NCI-H2107 treated with DMSO at 0.1 percent for 48 hours (cell line): ENCODE measurements around the gene CYP4A11.
"Not testable (repeated sequence)": the region's sequence is repeated elsewhere in the genome, so short reads cannot be mapped to it uniquely, and the experiment has no call there.

Source experiments
- DNase-seq: peaks from one replicate; lab custom pipeline; 2025; ENCODE audit not compliant: unreplicated experiment; lab: John Stamatoyannopoulos, UW

CYP4A11 gene, protein sequence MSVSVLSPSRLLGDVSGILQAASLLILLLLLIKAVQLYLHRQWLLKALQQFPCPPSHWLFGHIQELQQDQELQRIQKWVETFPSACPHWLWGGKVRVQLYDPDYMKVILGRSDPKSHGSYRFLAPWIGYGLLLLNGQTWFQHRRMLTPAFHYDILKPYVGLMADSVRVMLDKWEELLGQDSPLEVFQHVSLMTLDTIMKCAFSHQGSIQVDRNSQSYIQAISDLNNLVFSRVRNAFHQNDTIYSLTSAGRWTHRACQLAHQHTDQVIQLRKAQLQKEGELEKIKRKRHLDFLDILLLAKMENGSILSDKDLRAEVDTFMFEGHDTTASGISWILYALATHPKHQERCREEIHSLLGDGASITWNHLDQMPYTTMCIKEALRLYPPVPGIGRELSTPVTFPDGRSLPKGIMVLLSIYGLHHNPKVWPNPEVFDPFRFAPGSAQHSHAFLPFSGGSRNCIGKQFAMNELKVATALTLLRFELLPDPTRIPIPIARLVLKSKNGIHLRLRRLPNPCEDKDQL

DNA sequence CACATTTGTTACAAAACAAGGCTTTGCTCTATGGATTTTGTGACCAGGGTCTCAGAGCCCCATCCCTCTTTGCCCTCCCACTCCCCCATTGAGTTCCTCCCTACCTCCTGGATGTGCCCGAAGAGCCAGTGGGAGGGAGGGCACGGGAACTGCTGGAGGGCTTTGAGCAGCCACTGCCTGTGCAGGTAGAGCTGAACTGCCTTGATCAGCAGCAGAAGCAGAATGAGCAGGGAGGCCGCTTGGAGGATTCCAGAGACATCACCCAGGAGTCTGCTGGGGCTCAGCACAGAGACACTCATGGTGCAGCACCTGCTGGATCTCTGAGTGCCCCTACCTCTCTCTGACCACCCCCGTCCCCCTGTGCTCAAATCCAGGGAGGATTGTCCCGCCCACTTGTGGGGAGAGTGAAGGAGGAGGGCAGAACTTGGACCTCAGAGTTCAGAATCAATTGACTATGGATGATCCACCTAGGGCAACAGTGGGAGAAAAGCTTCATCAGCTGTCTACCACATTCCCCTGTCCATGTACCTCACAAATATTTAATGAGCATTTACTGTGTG is at the start of gene CYP4A11:
TSS of gene CYP4A11 (minus strand) at position 342 of the 560 bp plus-strand sequence. CDS start at position 299, 43 bp downstream.
- DNase-seq: no peak

- DNase-seq: not testable (repeated sequence)
These were observed 49.3 kb upstream of the CYP4A11 start for GRCh38 chr1:46990541-46990940.

- no peak for DNase-seq
These were observed 42.7 kb upstream of the CYP4A11 start for GRCh38 chr1:46983830-46984586.

DNA sequence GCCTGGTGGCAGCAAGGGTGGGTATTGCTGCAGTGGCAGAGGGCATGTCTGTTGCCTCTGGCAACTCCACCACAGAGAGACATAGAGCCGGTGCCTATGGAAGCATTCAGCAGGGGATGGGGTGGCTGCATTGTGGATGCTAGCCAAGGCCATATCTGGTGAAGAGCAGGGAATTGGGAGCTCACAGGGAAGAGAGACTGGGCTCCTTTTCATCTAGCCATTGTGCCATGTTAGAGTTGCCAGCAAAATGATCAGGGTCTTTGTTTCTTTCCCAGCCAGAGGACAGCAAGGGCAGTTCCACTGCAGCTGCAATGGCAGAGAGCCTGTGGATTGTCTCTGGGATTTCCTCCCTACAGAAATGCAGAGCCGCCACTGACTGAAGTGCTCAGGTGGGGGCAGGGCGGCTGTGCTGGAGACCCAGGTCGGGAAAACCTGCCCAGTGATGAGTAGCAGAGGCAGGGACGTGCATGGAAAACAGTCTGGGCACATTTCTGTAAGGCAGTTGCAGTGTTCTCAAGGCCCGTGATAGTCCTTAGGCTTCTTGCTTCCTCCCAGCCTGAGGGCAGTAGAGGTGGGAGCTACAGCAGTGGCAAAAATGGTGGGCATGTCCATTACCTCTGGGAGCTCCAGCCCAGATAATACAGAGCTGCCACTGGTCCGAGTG is 42.0 kb upstream of the CYP4A11 start:
- DNase-seq: no peak

DNA sequence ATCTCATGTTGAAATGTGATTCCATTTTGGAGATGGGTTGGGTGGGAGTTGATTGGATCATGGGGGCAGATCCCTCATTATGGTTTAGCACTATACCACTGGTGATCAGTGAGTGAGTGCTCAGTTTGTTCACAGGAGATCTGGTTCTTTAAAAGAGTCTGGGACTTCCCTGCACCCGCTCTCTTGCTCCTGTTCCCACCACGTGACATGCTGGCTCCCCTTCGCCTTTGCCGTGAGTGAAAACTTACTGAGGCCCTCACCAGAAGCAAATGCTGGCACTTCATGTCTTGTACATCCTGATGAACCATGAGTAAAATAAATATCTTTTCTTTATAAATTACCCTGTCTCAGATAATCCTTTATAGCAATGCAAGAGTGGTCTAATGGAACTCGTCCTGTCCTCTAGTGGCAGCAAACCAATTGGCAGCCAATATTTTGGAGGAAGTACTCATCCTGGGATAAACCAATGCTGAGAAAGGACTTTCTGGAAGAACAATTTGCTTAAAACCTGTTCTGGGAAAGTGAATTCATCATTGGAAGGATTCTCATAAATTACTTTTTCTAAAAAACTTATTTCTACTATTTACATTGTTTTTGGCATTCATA is 27.8 kb upstream of the CYP4A11 start:
- DNase-seq: no peak

GRCh38 chr1:46962272-46962671 is 21.0 kb upstream of the CYP4A11 start:
- DNase-seq: not testable (repeated sequence)

DNA sequence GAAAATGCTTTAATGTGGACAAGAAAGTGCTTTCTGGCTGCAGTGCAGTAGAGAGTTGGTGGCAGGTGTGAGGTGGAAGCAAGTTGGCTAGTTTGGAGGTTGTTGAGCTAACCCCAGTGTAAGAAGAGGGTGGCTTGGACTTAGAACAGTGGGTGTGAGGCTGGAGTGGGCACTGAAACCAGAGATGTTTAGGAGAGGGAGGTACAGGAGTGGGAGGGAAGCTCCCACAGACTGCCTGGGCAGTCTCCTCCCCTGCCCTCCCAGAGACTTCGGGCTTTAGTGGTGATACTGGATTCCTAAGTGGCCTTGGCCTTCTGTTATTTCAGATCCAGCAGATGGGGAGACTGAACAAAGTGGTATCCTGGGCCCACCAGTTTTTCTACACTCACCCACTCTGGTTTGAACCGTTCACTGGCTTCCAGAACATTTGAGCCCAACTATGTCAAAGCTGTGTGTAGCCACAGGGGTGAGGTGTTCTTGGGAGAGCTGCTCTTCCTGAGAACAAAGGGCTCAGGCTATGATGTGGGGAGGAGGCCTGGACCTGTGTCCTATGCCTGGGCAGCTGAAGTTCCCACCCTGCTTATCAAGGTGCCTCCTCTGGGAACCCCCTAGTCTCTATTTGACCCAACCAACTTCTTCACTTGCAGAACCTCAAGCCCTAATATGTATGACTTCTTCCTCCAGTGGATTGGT is 19.9 kb upstream of the CYP4A11 start:
- DNase-seq: no peak

DNA sequence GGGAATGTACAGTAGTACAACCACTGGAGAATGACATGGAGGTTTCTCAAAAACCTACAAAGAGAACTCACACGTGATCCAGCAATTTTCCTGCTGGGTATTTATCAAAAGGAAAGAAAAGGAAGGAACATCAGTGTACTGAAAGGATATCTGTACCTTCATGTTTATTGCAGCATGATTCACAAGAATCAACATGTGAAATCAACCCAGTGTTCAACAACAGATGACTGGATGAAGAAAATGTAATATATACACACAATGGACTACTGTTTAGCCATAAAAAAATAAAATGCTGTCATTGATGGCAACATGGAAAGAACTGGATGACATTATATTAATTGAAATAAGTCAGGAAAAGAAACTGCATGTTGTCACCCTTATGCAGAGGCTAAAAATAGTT is 19.0 kb upstream of the CYP4A11 start:
- no peak for DNase-seq

- not testable (repeated sequence) for DNase-seq
These were observed 13.8 kb upstream of the CYP4A11 start for GRCh38 chr1:46955116-46955515.

DNA sequence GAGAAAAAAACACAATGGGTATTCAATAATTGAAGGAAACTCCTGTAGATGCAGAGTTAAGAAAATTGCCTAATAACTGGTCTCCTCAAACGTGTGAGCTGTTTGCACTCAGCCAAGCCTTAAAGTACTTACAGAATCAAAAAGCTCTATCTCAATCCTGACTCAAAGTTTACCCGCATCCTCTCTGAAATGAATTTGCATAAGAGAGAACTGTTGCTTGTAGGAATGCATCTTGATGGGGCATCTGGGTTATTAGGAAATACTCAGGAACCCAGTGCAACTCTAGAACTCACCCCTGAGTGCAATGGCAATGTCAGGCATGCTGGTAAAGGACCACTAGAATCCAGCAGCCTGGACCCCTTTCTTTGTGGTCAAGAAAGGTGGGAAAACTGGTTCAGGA is 12.6 kb upstream of the CYP4A11 start:
- not testable (repeated sequence) for DNase-seq

DNA sequence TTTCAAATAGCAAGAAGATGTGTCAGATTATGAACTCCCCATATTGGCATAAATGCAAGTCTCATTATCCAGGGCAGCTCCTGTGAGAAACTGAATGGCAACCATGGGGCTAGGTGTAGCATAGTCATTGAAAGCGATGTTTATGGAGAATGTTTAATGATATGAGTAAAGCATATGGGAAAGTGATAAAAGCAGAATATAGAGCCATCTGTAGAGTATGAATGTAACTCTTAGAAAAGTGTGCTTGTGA is 8.1 kb upstream of the CYP4A11 start:
- DNase-seq: not testable (repeated sequence)

GRCh38 chr1:46948629-46949416 is 7.5 kb upstream of the CYP4A11 start:
- DNase-seq: no peak

- DNase-seq: not testable (repeated sequence)
These were observed 6.4 kb upstream of the CYP4A11 start for GRCh38 chr1:46947706-46948105.

DNA sequence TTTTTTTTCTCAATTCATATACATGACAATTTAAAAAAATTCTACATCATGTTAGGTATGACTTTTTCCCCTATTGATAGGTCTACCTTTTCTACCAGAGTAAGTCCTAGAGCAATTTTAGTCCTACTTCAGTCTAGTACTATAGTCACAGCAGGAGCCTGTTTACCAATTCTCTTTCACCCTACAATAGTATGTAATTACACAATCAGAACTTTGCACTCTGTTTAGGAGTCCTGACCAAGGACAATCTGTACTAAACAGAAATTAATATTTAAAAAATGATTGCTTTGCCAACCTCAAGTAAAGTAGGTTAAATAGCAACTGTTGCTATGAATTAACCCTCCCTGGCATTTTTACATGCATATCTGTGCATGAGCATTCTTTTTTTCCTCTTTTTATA is 810 bp upstream of the CYP4A11 start:
- DNase-seq: no peak

- DNase-seq: no peak
These were observed 969 bp downstream of the CYP4A11 start for GRCh38 chr1:46940307-46940706.

DNA sequence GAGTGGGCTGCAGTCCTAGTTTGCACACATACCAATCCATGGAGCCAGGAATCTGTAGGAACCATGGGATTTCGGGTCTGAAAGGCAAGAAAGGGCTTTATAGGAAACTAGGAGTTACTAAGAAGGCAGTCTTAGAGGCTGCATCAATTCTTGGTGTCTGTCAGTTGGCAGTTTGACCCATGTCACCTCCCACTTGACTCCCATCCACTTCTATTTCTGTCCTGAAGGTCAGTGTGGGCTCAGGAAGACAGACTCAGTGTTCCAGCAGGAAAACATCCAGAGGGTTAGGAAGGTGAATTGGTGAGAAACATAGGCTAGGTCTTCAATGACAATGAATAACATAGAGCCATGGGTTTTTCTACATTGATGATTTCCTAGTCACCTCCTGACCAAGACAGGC is 4.0 kb downstream of the CYP4A11 start:
- DNase-seq: no peak

DNA sequence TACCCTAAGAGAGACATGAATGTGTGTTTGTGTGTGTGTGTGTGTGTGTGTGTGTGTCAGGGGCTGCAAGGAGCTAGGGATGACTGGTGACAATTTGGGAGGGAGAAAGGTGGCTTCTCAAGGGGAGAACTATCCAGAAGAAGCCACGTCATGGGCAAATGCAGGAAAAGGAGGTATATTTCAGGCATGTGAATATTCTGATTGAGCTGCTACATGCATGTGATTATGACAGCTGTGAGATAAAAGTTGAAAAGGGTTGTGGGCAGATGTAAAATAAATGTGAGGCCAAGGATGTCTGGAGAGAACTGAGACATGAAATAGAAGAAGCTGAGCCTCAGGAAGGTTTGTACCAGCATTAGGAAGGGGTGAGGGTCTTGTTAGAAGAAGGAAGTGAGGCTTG is 4.5 kb downstream of the CYP4A11 start:
- no peak for DNase-seq

- DNase-seq: not testable (repeated sequence)
These were observed 6.4 kb downstream of the CYP4A11 start for GRCh38 chr1:46934852-46935251.

- DNase-seq: not testable (repeated sequence)
These were observed 9.3 kb downstream of the CYP4A11 start for GRCh38 chr1:46932020-46932419.

DNA sequence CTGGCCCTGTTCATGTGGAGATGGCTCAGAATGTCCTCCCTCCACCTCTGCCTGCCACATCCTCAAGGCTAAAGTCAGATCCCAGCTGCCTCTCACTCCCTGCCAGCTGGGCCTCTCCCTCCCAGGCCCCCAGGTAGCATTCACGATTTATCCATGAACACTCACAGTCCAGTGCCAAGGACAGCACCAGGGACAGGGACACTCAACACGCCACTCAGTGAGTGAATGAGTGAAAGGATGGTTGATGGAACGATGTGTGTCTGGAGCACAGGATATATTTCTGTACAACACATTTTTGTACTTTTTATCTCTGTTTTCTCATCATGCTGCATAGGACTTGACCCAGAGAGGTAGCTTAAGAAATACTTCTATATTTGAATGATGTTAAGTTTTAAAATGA is 10.1 kb downstream of the CYP4A11 start:
- no peak for DNase-seq
